ENCODE data around the gene URB2.
"Not testable (repeated sequence)": the region's sequence is repeated elsewhere in the genome, so short reads cannot be mapped to it uniquely, and the experiment has no call there.

The URB2 gene

GRCh38 chr1:229669333-229669732 lies 43.3 kb downstream of the URB2 start:
- in situ Hi-C loops (cut with HindIII; ENCODE audit: low pct_ligation_motif_present, low pct_unique_long_range_greater_than_20kb, low sequenced_read_pairs) = no loop called here
- no peak for DNase-seq

GRCh38 chr1:229671310-229671709 lies 45.3 kb downstream of the URB2 start:
- no peak for DNase-seq
- in situ Hi-C loops (cut with HindIII; ENCODE audit: low pct_ligation_motif_present, low pct_unique_long_range_greater_than_20kb, low sequenced_read_pairs) = no loop called here

DNA sequence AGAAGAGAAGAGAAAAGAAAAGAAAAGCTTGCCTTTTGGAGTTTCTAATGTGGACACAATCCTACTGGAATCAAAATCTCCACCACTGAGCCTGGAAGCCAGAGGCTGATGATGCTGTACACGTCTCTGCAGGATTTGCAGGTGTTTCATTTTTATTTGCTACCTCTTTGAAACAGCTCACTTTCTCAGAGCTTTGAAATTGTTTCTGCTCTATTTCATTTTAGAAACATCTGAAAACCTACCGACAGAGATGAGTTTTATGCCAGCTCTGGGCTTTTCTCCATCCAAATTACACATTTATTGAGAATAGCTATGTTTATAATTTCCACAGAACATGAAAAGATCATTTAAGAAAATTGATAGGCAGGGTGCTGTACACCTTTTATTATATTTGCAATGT lies 46.2 kb downstream of the URB2 start:
- no peak for DNase-seq
- in situ Hi-C loops (cut with HindIII; ENCODE audit: low pct_ligation_motif_present, low pct_unique_long_range_greater_than_20kb, low sequenced_read_pairs) = no loop called here

GRCh38 chr1:229674042-229674441 lies 48.0 kb downstream of the URB2 start:
- in situ Hi-C loops (cut with HindIII; ENCODE audit: low pct_ligation_motif_present, low pct_unique_long_range_greater_than_20kb, low sequenced_read_pairs) = no loop called here

GRCh38 chr1:229675396-229675795 lies 49.3 kb downstream of the URB2 start:
- no peak for DNase-seq
- in situ Hi-C loops (cut with HindIII; ENCODE audit: low pct_ligation_motif_present, low pct_unique_long_range_greater_than_20kb, low sequenced_read_pairs) = no loop called here

More at GRCh38 chr1:229674042-229674441, 48.0 kb downstream of the URB2 start:
- DNase-seq = no peak

- in situ Hi-C loops (cut with HindIII; ENCODE audit: low pct_ligation_motif_present, low pct_unique_long_range_greater_than_20kb, low sequenced_read_pairs) = no loop called here
- no peak for DNase-seq
These were observed 59.1 kb downstream of the URB2 start for GRCh38 chr1:229685149-229685548.

DNA sequence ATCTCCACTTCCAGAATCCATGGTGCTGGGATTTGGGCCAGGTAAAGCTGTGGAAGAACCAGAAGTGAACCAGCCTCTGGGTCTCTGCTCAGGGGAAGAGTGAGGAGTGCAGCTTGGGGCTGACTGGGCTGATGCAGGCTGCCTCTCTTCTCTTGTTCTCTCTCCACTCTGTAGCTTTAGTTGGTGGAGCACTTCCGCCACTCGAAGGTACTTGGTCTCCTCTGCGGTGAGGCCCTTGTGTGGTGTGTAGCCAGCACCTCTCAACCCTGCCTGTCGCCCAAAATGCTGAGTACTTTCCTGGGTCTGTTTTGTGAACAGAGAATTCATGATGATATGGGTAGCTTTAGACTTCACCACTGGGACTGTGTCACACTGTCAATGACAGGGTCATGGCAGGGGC lies 63.2 kb downstream of the URB2 start:
- no peak for DNase-seq
- in situ Hi-C loops (cut with HindIII; ENCODE audit: low pct_ligation_motif_present, low pct_unique_long_range_greater_than_20kb, low sequenced_read_pairs) = no loop called here

- in situ Hi-C loops (cut with HindIII; ENCODE audit: low pct_ligation_motif_present, low pct_unique_long_range_greater_than_20kb, low sequenced_read_pairs) = no loop called here
- no peak for DNase-seq
These were observed 63.9 kb downstream of the URB2 start for GRCh38 chr1:229689904-229690303.

- no peak for DNase-seq
- in situ Hi-C loops (cut with HindIII; ENCODE audit: low pct_ligation_motif_present, low pct_unique_long_range_greater_than_20kb, low sequenced_read_pairs) = no loop called here
These were observed 64.6 kb downstream of the URB2 start for GRCh38 chr1:229690662-229691061.

DNA sequence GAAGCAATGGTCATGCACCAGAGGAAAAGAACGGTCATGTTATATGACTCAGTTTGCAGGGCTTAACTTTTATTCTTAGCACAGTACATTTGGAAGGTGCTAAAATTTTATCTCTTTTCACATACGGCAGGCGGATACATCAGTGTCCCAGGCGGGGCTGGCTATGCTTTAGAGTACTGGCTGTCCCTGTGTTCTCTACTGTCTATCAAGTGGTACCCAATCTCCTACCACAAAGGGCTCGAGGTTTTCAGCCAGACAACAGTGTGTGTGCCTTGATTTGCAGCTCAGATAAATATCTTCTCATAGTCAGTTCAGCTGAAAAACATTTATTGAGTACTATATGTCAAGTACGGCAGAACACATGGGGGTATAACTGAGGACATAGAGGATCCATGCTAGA lies 65.3 kb downstream of the URB2 start:
- DNase-seq = no peak
- in situ Hi-C loops (cut with HindIII; ENCODE audit: low pct_ligation_motif_present, low pct_unique_long_range_greater_than_20kb, low sequenced_read_pairs) = no loop called here

DNA sequence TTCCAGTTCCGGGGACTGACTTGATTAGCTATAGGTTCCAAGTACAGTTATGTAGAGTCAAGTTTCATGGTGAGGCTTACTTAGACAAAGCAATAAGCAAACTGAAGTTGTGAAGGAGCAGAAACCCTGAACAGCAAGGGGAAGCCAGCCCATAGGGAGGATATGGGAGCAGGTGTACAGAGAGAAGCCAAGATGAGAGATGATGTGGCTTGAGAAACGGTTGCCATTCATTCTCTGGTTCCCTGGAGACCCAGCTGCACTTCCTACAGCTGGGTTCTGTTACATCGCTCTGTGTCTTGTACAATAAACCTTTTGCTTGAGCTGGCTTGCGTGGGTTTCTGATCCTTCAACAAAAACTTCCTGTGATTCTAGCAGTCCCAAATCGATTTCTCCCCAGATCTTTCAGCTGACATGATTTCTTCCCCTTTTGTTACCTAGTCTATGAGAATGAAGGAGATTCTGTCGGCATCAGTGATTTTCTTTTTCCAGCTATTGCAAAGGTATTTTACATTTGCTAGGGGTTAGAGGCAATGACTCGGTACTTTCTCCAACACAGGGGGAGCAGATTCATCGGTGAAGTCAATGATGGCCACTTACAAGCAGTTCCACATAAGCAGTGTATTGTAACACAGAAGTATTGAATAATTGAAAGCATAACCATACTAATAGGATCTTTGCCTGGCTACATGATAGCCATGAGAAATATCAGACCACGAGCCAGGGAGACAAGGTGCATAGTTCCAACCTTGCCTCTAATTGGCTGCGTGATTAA lies 67.3 kb downstream of the URB2 start:
- in situ Hi-C loops (cut with HindIII; ENCODE audit: low pct_ligation_motif_present, low pct_unique_long_range_greater_than_20kb, low sequenced_read_pairs) = no loop called here
- DNase-seq = no peak

GRCh38 chr1:229694053-229694693 lies 68.1 kb downstream of the URB2 start:
- peak; percentile 28 for DNase-seq
- in situ Hi-C loops (cut with HindIII; ENCODE audit: low pct_ligation_motif_present, low pct_unique_long_range_greater_than_20kb, low sequenced_read_pairs) = no loop called here

- no peak for DNase-seq
- in situ Hi-C loops (cut with HindIII; ENCODE audit: low pct_ligation_motif_present, low pct_unique_long_range_greater_than_20kb, low sequenced_read_pairs) = no loop called here
These were observed 70.3 kb downstream of the URB2 start for GRCh38 chr1:229696385-229696784.

GRCh38 chr1:229699613-229700267 lies 73.7 kb downstream of the URB2 start:
- in situ Hi-C loops (cut with HindIII; ENCODE audit: low pct_ligation_motif_present, low pct_unique_long_range_greater_than_20kb, low sequenced_read_pairs) = no loop called here
- DNase-seq = no peak

DNA sequence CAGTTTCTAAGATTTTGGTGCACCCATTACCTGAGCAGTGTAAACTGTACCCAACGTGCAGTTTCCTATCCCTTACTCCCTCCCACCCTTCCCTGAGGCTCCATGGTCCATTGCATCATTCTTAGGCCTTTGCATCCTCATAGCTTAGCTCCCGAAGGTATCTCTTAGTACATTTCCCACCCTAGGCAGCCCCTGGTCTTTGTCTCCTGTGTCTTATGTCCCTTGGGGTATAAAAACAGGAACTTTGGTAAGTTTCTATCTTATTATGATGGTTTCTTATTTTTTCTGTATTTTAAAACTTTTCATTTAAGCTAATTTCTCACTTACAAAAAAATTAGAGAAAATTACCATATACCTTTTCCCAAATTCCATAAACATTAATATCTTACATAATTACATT lies 78.1 kb downstream of the URB2 start:
- no peak for DNase-seq
- in situ Hi-C loops (cut with HindIII; ENCODE audit: low pct_ligation_motif_present, low pct_unique_long_range_greater_than_20kb, low sequenced_read_pairs) = no loop called here

GRCh38 chr1:229705152-229705551 lies 79.1 kb downstream of the URB2 start:
- in situ Hi-C loops (cut with HindIII; ENCODE audit: low pct_ligation_motif_present, low pct_unique_long_range_greater_than_20kb, low sequenced_read_pairs); DNase-seq: not testable (repeated sequence)

DNA sequence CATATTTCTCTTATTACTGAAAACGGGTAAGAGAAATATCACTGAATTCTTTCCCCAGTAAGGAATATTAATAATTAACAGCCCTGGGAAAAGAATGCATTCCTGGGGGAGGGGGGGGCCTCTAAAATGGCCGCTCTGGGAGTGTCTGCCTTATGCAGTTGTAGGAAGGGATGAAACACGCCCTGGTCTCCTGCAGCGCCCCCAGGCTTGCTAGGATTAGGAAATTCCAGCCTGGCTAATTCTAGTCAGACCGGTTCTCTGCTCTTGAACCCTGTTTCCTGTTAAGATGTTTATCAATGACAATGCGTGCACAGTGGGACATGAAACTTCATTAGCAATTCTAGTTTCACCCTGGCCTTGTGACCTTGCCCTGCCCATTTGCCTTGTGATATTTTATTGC lies 81.1 kb downstream of the URB2 start:
- in situ Hi-C loops (cut with HindIII; ENCODE audit: low pct_ligation_motif_present, low pct_unique_long_range_greater_than_20kb, low sequenced_read_pairs) = not testable (repeated sequence)
- DNase-seq = peak; percentile 81

DNA sequence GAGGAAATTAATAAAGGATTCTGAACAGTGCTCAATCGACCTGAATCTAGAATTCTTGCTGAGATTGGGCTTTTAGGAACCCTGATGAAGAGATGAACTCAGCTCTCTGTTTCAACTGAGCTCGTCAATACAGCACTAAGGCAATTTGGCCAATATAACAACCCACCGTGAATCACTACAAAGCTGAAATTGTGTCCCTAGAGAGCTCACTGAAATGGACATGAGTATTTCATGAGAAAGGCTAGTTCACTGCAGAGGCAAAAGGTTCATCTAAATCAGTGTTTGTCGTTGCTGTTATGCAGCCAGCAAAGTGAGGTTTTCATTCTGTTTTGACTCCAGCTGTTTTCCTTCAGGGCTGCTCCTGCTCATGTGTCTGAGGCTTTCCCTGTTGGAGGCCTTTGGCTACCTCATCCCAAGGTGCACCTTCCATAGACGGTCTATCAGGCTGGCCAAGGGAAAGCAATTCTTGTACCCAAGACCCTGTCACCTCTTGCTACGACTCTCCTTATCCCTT lies 83.5 kb downstream of the URB2 start:
- in situ Hi-C loops (cut with HindIII; ENCODE audit: low pct_ligation_motif_present, low pct_unique_long_range_greater_than_20kb, low sequenced_read_pairs) = no loop called here
- no peak for DNase-seq

Data from ACHN (cell line).